Inferior parietal cortex (tissue), 1 donor: ENCODE results near the gene ELOB.

Source experiments
- DNase-seq: peaks from one replicate; pipeline ENCODE4 v3.0.0-alpha.2; 2016; ENCODE audit errors: extremely low spot score

The ELOB gene

DNA sequence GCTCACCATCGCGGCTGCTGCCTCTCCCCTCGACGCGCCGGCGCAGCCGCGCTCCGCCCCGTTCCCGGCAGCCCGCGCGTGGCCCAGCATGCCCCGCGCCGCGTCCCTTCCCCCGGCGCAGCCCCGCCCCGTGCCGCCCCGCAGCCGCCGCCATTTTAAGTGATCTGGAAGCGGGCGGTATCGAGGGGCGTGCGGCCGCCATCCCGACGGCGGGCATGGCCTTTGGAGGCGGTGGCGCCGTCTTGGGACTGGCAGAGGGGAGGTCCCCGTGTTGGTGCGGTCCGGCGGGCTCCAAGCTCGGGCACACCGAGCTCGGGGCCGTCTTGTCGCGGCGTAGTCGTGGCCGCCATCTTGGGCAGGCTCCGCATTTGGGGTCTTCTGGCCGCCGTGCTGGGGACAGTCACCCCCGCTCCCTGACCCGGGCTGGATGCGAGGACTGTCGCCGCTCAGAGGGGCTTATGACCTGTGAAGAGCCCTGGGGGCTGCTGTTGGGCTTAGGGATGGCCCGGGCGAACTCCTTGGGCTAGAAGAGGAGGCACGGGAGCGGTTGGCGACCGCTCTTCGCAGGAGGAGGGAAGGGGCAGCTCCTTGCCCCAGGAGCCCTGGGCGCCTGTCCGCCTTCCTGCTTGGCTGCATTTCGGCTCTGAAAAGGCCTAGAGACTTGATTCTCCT, at the start of gene ELOB:
TSS of gene ELOB (minus strand) at position 50 of the 672 bp plus-strand sequence. CDS start at position 9, 41 bp downstream.
- peak; percentile 63 for DNase-seq

DNA sequence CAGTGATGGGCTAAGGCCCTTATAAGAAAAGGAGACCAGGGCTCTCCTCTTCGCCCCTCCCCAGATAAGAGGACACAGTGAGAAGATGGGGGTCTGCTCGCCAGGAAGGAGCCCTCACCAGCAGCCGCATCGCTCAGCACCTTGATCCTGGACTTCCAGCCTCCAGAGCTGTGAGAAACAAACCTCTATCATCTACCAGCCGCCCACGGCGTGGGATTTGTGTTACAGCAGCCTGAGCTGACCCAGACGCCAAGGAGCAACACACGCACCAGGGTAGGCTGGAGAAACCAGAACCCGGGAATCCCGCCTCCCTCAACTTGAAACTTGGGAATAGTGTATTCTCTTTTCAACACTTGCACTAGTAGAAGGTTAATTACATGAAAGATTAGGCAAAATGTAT, 48.8 kb upstream of the ELOB start:
- no peak for DNase-seq

DNA sequence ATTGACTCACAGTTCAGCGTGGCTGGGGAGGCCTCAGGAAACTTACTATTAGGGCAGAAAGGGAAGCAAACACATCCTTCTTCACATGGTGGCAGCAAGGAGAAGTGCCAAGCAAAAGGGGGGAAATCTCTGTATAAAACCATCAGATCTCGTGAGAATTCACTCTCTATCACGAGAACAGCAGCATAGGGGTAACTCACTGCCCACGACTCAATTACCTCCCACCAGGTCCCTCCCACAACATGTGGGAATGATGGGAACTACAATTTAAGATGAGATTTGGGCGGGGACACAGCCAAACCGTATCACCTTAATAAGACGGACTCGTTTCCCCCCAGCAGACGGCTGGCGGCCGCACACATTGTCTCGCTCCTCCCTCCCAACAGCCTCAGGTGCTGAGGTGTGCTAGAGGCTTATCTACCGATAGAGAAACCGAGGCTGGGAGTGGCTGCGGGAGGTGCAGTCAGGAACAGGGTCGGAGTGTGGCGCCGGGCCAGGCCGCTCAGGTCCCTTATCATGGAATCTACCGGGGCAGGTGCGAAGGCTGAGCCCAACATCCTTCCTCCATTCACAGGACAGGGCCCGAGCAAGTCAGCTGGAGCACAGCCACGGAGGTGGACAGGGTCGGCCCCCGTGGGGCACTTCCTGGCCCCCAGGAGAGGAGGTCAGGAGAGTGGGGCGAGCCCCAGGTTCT, 48.1 kb upstream of the ELOB start:
- no peak for DNase-seq

DNA sequence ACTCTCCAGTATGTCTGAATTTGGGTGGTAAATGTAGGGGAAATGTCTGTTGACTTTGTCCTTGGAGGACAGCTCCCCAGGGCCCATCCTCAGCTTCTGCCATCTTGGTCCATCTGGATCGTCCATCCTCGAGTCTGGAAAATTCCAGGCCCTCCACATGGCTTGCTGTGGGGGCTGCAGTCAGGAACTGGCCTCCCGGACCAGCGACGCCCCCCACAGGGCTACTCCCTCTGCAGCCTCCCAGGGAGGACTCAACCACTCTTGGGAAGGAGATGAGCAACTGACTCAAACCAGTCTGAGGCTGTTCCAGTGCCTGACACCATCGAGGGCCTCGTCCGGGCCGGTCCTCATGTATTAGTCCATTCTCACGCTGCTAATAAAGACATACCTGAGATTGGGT, 47.5 kb upstream of the ELOB start:
- no peak for DNase-seq

DNA sequence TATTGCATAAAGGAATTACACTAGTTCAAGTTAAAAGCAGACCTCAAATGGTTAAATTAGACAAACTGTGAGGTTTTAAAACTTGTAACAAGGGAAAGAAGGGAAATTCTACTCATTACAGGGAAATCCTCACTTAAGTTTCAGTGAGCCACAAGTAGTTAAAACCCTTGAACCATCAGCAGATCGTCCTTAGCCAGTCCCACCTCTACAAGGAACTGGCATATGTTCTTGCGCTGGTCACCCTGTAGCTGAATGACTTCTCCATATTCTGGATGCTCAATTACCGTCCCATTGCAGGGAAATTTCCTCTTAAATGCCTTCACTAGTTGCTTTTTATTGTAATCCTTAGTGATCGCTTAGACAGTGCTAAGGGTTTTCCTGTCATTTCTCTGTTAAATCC, 45.4 kb upstream of the ELOB start:
- no peak for DNase-seq

DNA sequence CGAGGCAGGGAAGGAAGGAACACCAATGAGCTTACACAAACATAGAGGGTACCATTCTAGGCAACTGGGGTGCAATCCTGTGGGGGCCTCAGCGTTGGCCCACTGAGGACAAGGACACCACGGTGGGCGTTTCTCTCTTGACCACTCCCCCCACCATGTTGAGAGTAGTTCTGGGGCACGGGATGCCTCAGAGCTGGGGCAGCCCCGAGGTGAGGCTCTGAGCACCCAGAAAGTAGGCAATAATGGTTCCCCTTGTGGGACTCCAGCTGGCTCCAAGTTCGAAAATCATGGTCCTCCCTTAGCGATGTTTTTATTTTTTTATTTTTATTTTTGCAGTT, 45.0 kb upstream of the ELOB start:
- DNase-seq = no peak

DNA sequence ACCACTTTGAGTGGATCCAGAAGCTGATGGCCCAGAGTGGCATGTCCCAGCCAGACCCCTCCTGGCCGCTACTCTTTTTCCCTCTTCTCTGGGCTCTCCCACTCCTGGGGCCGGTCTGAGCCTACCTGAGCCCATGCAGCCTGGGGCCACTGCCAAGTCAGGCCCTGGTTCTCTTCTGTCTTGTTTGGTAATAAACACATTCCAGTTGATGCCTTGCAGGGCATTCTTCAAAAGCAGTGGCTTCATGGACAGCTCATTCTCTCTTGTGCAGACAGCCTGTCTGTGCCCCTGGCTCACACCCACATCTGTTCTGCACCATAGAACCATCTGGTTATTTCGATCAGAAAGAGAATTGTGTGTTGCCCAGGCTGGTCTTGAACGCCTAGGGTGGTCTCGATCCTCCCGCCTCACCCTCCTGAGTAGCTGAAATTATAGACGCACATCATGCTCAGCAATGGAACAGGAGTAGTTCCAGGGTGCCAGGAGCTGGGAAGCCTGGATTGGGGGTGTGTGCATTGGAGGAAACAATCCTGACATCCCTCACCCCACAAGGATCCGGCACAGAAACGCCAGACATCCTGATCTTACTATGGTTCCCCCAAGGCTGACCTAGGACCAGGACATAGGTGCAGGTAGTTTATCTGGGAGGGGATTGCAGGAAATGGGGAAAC, 44.5 kb upstream of the ELOB start:
- no peak for DNase-seq

DNA sequence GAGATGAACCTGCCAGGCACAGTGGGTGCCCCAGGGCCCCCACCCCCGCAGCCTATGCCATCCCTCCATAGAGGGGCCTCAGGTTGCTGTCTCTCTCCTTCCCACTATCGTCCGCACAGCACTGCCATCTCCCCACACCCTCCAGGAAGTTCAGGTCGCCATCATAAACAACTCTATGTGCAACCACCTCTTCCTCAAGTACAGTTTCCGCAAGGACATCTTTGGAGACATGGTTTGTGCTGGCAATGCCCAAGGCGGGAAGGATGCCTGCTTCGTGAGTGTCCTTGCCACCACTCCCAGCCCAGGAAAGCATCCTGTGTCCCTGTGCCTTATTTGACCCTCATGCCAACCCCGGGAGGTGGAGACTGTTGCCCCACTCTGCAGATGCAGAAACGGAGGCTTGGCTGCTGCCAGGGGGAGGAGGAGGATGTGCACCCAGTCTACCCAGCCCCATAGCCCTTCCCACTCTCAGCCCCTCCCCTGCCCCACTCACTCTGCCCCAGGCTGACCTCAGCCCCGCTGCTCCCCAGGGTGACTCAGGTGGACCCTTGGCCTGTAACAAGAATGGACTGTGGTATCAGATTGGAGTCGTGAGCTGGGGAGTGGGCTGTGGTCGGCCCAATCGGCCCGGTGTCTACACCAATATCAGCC, 43.9 kb upstream of the ELOB start:
- DNase-seq = no peak

DNA sequence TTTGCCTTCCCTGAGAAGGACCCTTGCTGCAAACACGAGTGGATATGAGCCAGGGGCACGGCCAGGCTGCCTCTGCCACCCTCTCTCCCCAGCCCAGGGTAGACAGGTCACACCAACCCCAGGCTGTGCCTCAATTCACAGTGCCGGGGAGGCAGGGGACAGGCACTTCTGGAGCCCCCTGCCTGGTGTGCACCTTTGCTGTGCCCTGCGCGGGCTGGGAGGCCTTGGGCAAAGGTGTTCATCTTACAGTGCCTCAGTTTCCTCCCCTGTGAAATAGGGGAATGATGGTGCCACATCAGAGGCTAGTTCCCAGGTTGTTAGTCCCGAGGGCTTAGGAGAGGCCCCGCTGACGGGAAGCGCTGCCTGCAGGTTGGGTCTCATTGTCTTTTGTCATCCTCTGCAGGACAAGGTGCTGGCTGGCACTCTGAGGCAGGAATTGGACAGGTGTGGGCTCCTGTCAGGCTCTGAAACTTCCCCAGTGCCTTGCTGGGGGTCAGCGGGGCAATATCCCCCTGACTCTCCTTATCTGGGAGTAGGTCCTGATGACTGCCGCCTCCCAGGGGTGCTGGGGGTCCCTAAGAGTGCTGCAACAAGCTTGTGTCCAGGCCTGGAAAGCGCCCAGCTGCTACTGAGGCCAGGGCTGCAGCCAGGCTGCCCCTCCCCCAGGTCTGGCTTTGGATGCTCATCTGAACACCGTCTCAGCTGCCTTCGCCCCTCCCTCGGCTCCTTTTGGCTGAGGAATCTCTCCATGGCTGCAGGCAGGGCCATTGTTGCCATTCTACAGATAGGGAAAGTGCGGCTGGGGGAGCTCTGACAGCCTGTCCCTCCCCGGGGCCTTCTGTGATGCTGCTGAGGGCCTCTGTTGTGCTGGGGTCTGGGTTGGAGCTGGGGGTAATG, 43.1 kb upstream of the ELOB start:
- DNase-seq = no peak

DNA sequence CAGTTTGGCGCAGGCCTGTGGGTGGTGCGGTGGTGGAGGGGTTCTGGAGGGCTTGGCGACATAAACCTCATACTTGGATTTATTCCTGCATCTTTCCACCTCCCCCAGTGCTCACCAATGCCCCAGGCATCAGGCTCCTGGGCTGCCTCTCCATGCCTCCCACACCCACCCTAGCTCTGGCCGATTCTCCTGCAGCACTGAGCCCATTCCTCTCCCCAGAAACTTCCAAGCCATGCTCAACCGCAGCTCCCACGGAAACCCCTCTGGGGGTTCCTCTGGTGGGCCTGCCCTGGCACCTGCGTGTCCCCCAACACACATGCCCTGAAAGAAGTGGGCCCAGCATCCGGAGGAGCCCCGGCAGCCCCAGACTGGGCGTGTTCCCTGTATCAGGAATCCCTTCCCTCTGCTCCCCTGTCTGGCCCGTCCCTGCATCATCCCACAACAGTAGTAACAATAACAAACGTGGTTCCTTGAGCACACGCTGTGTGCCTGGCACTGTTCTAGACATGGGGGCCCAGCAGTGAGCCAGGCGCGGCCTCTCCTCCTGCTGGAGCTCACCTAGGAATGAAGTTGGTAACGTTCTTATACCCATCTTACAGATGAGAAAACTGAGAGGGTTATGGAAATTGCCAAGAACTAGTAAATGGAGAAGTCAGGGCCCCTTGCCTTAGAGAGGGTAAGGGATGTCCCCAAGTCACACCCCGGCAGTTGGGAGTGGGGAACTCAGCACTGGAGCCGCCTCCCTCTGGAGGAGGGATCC, 42.3 kb upstream of the ELOB start:
- no peak for DNase-seq

DNA sequence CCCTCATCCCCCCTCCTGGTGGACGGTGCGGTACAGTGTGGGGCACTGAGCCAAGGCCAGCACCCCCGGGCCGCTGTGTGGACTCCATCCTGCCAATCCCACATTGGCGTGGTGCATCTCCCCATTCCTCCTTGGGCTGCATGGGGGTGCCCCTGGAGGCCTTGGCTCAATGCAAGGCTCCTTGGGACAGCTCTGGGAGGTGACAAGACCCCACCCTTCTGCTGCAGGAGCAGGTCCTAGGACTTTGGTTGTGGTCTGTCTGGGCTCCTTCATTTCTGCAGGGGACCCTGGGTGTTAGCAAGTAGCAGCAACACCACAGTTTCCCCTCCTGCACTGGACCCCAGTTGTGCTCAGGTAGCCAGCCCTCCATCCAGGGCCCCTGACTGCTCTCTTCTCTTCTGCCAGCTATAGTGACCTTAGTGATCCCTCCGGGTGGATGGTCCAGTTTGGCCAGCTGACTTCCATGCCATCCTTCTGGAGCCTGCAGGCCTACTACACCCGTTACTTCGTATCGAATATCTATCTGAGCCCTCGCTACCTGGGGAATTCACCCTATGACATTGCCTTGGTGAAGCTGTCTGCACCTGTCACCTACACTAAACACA, 41.3 kb upstream of the ELOB start:
- DNase-seq = no peak

DNA sequence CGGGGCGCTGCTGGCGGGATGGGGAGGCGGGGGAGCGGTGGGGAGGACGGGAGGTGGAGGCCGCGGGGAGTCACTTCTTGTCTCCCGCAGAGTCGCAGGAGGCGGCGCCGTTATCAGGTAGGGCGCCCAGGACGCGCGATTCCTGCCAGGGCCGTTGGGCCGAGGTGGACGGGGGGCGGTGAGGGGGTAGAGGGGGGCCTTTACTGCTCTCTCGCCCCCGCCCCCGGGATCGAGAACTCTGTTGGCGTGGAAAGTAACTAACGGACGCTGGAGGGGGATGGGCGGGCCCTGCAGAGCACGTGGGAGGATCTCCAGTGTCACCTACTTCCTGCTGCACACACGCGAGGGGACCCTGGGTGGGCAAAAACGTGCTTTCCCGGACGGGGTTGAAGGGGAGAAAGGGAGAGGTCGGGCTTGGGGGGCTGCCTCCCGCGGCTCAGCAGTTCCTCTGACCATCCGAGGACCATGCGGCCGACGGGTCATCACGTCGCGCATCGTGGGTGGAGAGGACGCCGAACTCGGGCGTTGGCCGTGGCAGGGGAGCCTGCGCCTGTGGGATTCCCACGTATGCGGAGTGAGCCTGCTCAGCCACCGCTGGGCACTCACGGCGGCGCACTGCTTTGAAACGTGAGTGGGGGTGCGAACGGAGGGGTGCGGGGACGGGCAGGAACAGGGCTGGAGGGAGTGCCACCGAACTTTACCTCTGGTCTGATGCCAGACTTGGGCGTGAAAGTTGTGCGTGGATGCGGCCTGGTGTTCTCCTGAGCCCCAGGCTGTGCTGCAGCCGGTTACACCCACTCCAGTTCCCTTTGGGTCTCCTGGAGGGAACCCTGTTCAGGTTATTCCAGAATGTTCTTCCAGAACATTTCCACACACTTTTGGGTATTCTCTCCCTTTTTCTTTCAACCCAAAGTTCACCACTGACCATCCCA, 40.5 kb upstream of the ELOB start:
- DNase-seq = no peak

DNA sequence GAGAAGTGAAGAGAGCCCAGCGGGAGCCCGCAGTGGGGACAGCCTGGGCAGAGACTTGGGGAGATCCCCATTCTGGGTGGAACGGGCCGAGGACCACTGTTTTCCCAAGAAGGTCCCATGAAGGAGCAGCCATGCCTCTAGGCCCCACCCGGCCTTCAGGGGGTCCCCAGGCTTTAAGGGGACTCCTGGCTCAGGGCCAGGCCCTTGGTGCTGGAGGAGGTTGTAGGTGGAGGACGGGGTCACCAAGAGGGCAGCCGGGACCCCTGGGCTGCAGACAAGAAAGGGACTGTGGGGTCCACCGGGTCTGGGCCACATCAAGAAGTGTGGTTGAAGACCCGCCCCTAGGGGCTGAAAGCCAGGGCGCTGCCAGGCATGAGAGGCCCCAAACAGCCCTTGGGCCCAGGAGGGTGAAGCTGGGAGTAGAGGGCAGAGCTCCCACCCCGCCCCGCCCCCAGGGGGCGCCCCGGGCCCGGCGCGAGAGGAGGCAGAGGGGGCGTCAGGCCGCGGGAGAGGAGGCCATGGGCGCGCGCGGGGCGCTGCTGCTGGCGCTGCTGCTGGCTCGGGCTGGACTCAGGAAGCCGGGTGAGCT, 39.8 kb upstream of the ELOB start, which contains the start of gene PRSS21:
TSS of gene PRSS21 (plus strand) at position 487 of the 589 bp plus-strand sequence. CDS start at position 519, 32 bp downstream.
- no peak for DNase-seq

DNA sequence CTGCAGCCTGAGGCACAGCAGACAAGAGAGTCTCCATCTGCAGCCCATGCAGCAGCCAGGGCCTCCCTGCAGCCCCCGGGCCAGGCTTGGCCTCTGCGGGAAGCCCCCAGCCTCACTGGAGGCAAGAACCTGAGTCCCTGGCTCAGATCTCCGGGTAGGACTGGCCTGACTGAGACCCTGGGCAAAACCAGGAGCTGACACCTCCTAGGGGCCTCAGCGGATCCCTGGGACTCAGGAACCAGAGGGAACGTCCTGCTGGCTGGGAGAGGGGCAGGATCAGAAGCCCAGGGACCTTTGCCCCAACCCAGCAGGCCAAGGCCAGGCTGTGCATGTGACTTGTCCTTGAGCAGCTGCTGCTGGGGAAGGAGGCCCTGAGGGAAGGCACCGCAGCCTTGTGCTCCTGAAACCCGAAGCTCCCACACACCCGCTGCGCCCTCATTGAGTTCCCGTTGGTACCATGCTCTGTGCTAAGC, 38.3 kb upstream of the ELOB start:
- no peak for DNase-seq

DNA sequence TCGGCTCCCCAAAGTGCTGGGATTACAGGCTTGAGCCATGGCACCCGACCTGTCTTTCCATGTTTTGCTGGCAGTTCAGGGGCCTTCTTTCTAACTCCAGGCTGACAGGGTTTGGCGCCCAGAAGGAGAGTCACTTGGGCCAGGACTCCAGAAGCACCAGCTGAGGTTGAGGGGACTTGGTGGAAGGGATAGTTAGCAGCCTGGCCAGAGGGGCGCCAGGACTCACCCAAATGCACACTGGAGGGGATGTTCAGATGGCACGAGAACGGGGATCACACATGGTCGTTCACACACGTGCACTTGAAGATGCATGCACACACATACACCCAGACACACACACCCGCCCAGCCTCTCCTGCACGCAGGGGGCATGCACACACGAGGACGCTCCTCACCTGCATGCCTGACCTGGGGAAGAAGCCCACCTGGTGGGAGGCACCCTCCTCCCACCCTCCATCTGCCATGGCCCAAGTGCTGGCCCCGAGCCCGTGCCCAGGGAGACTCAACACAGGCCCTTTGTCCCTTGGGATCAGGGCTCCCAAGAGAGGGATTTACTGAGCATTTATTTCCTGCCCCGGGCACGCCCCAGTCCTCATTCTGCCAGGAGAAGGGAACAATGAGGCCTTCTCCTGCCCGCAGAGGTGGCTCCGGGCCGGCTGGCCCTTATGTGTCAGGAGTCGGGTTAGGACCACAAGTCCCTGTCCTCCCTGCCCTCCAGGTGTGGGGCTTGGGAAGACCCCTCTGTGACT, 37.6 kb upstream of the ELOB start:
- no peak for DNase-seq

DNA sequence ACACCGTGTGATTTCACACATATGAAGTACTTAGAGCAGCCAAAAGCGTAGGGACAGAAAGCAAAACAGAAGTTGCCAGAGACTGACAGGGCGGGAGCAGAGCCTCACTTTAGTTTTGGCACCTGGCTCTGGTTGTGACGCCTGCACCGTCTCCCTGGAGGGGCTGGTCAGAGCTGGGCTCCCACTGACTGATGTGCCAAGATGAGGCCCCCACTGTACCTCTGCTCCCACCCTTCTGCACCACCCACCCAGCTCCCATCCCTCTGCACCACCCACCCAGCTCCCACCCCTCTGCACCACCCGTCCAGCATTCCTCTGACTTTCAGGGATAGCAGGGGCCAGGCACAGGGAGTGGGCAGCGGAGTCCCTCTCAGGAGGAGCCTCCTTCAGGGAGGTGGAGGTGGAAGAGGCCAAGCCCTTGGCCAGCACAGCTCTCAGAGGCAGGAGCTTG, 36.7 kb upstream of the ELOB start:
- peak; percentile 15 for DNase-seq

DNA sequence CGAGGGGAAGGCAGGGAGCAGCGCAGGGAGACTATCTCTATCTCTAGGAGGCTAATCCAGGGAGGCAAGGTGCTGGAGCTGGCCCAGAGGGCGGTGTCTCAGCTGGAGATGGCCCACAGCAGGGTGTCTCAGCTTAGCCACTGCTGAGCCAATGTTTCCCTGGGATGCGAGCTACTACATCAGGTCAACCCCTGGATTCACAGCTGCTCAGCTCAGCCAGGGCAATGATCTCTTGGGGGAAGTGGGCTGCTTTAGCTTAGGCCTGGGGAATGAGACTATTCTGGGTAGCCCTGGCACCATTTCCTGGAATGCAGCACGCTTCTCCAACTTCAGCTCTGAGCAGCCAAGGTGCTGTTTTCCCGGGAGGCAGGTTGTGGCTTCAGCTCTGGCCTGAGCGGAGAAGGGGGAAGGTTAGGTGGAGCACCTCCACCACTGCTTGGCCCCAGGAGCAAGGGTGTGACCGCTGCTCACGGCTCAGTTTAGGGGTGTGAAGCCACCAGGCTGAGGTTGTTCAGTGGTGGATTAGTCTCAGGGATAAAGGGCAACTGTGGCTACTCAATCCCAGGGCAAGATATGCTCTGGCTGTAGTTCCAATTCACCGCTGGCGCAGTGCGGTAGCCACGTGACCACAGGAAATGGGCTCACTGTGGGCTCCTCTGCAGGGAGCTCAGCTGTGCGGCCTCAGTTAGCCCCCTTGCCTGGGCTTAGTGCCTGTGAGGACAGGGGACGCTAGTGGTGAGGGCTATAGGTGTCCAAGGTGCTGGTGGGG, 34.8 kb upstream of the ELOB start:
- no peak for DNase-seq
